ENCODE measurements around the gene C1QTNF4. TPM values are rescaled to one million over a fixed set of nuclear protein-coding genes. Genes with fewer than 3 reads are reported as not detected.

C1QTNF4 gene
- polyA plus RNA-seq, 4 donors: 1.3 to 7.6 (median 1.6) TPM

GRCh38 chr11:47589977-47590861 is 4.0 kb downstream of the C1QTNF4 start:
- Histone ChIP-seq H3K9me3 (ENCODE audit: control insufficient read depth in 2 of 2, insufficient read depth in 1 of 2, low read depth in 1 of 2, low read length in 1 of 2) (no peaks in the 10 kb centered on the region), H3K36me3 (ENCODE audit: control insufficient read depth in 3 of 3, insufficient read depth in 2 of 3, low read depth in 1 of 3, low read length in 3 of 3) (peaks cover 0 to 28% (median 0%) of the 10 kb centered on the region in 3 donors), H3K4me1 (ENCODE audit: control insufficient read depth in 3 of 3, insufficient read depth in 2 of 3, low read depth in 1 of 3, low read length in 2 of 3) (peaks cover 0 to 30% (median 0%) of the 10 kb centered on the region in 3 donors), H3K27me3 (ENCODE audit: control insufficient read depth in 3 of 3, insufficient read depth in 3 of 3, low read length in 3 of 3) (peaks cover 0 to 36% (median 10%) of the 10 kb centered on the region in 3 donors), H3K4me3 (ENCODE audit: low read depth in 1 of 3, low read length in 3 of 3) (peak overlapping the region in 1 of 3 donors; percentile 50), H3K27ac (ENCODE audit: low read depth in 1 of 3, low read length in 2 of 3) (peak overlapping the region in 1 of 3 donors; percentile 22)
- FAIRE-seq: no peak
- 57 to 70% (median 57%) methylated on average over 109 to 122 of the region's 122 CpGs for WGBS, 3 donors
- peak in 1 of 2 donors; percentile 79 for DNase-seq

- Histone ChIP-seq H3K27me3 (ENCODE audit: control insufficient read depth in 3 of 3, insufficient read depth in 3 of 3, low read length in 3 of 3) (peaks cover 0 to 30% (median 10%) of the 10 kb centered on the region in 3 donors), H3K27ac (ENCODE audit: low read depth in 1 of 3, low read length in 2 of 3) (peak overlapping the region in 1 of 3 donors; percentile 22), H3K9me3 (ENCODE audit: control insufficient read depth in 2 of 2, insufficient read depth in 1 of 2, low read depth in 1 of 2, low read length in 1 of 2) (no peaks in the 10 kb centered on the region), H3K4me1 (ENCODE audit: control insufficient read depth in 3 of 3, insufficient read depth in 2 of 3, low read depth in 1 of 3, low read length in 2 of 3) (peaks cover 0 to 30% (median 0%) of the 10 kb centered on the region in 3 donors), H3K4me3 (ENCODE audit: low read depth in 1 of 3, low read length in 3 of 3) (peak overlapping the region in 1 of 3 donors; percentile 50), H3K36me3 (ENCODE audit: control insufficient read depth in 3 of 3, insufficient read depth in 2 of 3, low read depth in 1 of 3, low read length in 3 of 3) (peaks cover 0 to 34% (median 0%) of the 10 kb centered on the region in 3 donors)
- FAIRE-seq (no peak), DNase-seq (no peak)
- WGBS, 3 donors: 45 to 64% (median 53%) methylated on average over 45 to 51 of the region's 51 CpGs
Measured at GRCh38 chr11:47589584-47589976, 4.6 kb downstream of the C1QTNF4 start.

GRCh38 chr11:47589118-47589517 is 5.1 kb downstream of the C1QTNF4 start:
- H3K4me1 ChIP-seq (ENCODE audit: control insufficient read depth in 3 of 3, insufficient read depth in 2 of 3, low read depth in 1 of 3, low read length in 2 of 3): peaks cover 0 to 27% (median 0%) of the 10 kb centered on the region in 3 donors
- peaks cover 0 to 39% (median 2%) of the 10 kb centered on the region in 3 donors for H3K36me3 ChIP-seq (ENCODE audit: control insufficient read depth in 3 of 3, insufficient read depth in 2 of 3, low read depth in 1 of 3, low read length in 3 of 3)
- peaks cover 0 to 25% (median 8%) of the 10 kb centered on the region in 3 donors for H3K27me3 ChIP-seq (ENCODE audit: control insufficient read depth in 3 of 3, insufficient read depth in 3 of 3, low read length in 3 of 3)
- peak overlapping the region in 1 of 3 donors; percentile 50 for H3K4me3 ChIP-seq (ENCODE audit: low read depth in 1 of 3, low read length in 3 of 3)
- H3K27ac ChIP-seq (ENCODE audit: low read depth in 1 of 3, low read length in 2 of 3): no peak overlapping the region
- no peak for DNase-seq
- no peaks in the 10 kb centered on the region for H3K9me3 ChIP-seq (ENCODE audit: control insufficient read depth in 2 of 2, insufficient read depth in 1 of 2, low read depth in 1 of 2, low read length in 1 of 2)
- FAIRE-seq: no peak
- WGBS, 3 donors: 61 to 80% (median 80%) methylated on average over 11 of the region's 11 CpGs

GRCh38 chr11:47587723-47588326 is 6.4 kb downstream of the C1QTNF4 start:
- H3K4me1 ChIP-seq (ENCODE audit: control insufficient read depth in 3 of 3, insufficient read depth in 2 of 3, low read depth in 1 of 3, low read length in 2 of 3): peaks cover 0 to 21% (median 0%) of the 10 kb centered on the region in 3 donors
- WGBS, 3 donors: 29 to 52% (median 39%) methylated on average over 11 to 14 of the region's 14 CpGs
- DNase-seq (peak; percentile 44 to 80), FAIRE-seq (no peak)
- H3K9me3 ChIP-seq (ENCODE audit: control insufficient read depth in 2 of 2, insufficient read depth in 1 of 2, low read depth in 1 of 2, low read length in 1 of 2): no peaks in the 10 kb centered on the region
- peak overlapping the region in 1 of 3 donors; percentile 74 for H3K27ac ChIP-seq (ENCODE audit: low read depth in 1 of 3, low read length in 2 of 3)
- peak overlapping the region in 1 of 3 donors; percentile 3 for H3K4me3 ChIP-seq (ENCODE audit: low read depth in 1 of 3, low read length in 3 of 3)
- H3K36me3 ChIP-seq (ENCODE audit: control insufficient read depth in 3 of 3, insufficient read depth in 2 of 3, low read depth in 1 of 3, low read length in 3 of 3): peaks cover 0 to 52% (median 10%) of the 10 kb centered on the region in 3 donors
- peaks cover 0 to 13% (median 0%) of the 10 kb centered on the region in 3 donors for H3K27me3 ChIP-seq (ENCODE audit: control insufficient read depth in 3 of 3, insufficient read depth in 3 of 3, low read length in 3 of 3)

- Histone ChIP-seq H3K4me1 (ENCODE audit: control insufficient read depth in 3 of 3, insufficient read depth in 2 of 3, low read depth in 1 of 3, low read length in 2 of 3) (peaks cover 0 to 21% (median 0%) of the 10 kb centered on the region in 3 donors), H3K36me3 (ENCODE audit: control insufficient read depth in 3 of 3, insufficient read depth in 2 of 3, low read depth in 1 of 3, low read length in 3 of 3) (peaks cover 0 to 58% (median 15%) of the 10 kb centered on the region in 3 donors), H3K27ac (ENCODE audit: low read depth in 1 of 3, low read length in 2 of 3) (peak overlapping the region in 1 of 3 donors; percentile 74), H3K9me3 (ENCODE audit: control insufficient read depth in 2 of 2, insufficient read depth in 1 of 2, low read depth in 1 of 2, low read length in 1 of 2) (no peaks in the 10 kb centered on the region), H3K27me3 (ENCODE audit: control insufficient read depth in 3 of 3, insufficient read depth in 3 of 3, low read length in 3 of 3) (peaks cover 0 to 6% (median 0%) of the 10 kb centered on the region in 3 donors), H3K4me3 (ENCODE audit: low read depth in 1 of 3, low read length in 3 of 3) (no peak overlapping the region)
- 61 to 67% (median 67%) methylated on average over 6 of the region's 6 CpGs for WGBS, 3 donors
- DNase-seq: no peak
- no peak for FAIRE-seq
Measured at GRCh38 chr11:47587039-47587716, 7.0 kb downstream of the C1QTNF4 start.

- DNase-seq (no peak), FAIRE-seq (no peak)
- 76 to 87% (median 87%) methylated on average over 12 of the region's 12 CpGs for WGBS, 3 donors
- H3K4me3 ChIP-seq (ENCODE audit: low read depth in 1 of 3, low read length in 3 of 3): no peak within 1 kb of the TSS
- no peaks in the 10 kb centered on the region for H3K9me3 ChIP-seq (ENCODE audit: control insufficient read depth in 2 of 2, insufficient read depth in 1 of 2, low read depth in 1 of 2, low read length in 1 of 2)
- peaks cover 0 to 21% (median 0%) of the 10 kb centered on the region in 3 donors for H3K4me1 ChIP-seq (ENCODE audit: control insufficient read depth in 3 of 3, insufficient read depth in 2 of 3, low read depth in 1 of 3, low read length in 2 of 3)
- H3K36me3 ChIP-seq (ENCODE audit: control insufficient read depth in 3 of 3, insufficient read depth in 2 of 3, low read depth in 1 of 3, low read length in 3 of 3): peaks cover 4 to 65% (median 22%) of the 10 kb centered on the region in 3 donors
- H3K27ac ChIP-seq (ENCODE audit: low read depth in 1 of 3, low read length in 2 of 3): peak within 1 kb of the TSS in 1 of 3 donors; percentile 74
- H3K27me3 ChIP-seq (ENCODE audit: control insufficient read depth in 3 of 3, insufficient read depth in 3 of 3, low read length in 3 of 3): no peaks in the 10 kb centered on the region
Measured at GRCh38 chr11:47586098-47586855, 7.9 kb downstream of the C1QTNF4 start, which contains the start of gene FAM180B. FAM180B (plus strand) TSS chr11:47586678; CDS start chr11:47586769, 91 bp downstream.

GRCh38 chr11:47583844-47584243 is 10.4 kb downstream of the C1QTNF4 start:
- no peak overlapping the region for H3K27ac ChIP-seq (ENCODE audit: low read depth in 1 of 3, low read length in 2 of 3)
- 92 to 94% (median 93%) methylated on average over 5 of the region's 5 CpGs for WGBS, 3 donors
- peaks cover 8 to 75% (median 24%) of the 10 kb centered on the region in 3 donors for H3K36me3 ChIP-seq (ENCODE audit: control insufficient read depth in 3 of 3, insufficient read depth in 2 of 3, low read depth in 1 of 3, low read length in 3 of 3)
- peaks cover 0 to 16% (median 5%) of the 10 kb centered on the region in 3 donors for H3K4me1 ChIP-seq (ENCODE audit: control insufficient read depth in 3 of 3, insufficient read depth in 2 of 3, low read depth in 1 of 3, low read length in 2 of 3)
- no peak for DNase-seq
- no peak for FAIRE-seq
- no peak overlapping the region for H3K4me3 ChIP-seq (ENCODE audit: low read depth in 1 of 3, low read length in 3 of 3)
- H3K9me3 ChIP-seq (ENCODE audit: control insufficient read depth in 2 of 2, insufficient read depth in 1 of 2, low read depth in 1 of 2, low read length in 1 of 2): no peaks in the 10 kb centered on the region
- no peaks in the 10 kb centered on the region for H3K27me3 ChIP-seq (ENCODE audit: control insufficient read depth in 3 of 3, insufficient read depth in 3 of 3, low read length in 3 of 3)
